GM12873 (cell line): ENCODE data around the gene AP5Z1.

Source experiments
- CTCF ChIP-seq: IDR thresholded peaks from 2 replicates; pipeline ENCODE4 v1.5.1; 2012; ENCODE audit warnings: low read depth, mild to moderate bottlenecking, moderate library complexity, low read length, control low read depth; ENCODE audit not compliant: insufficient read depth; ENCODE audit errors: missing control alignments

Gene AP5Z1

DNA sequence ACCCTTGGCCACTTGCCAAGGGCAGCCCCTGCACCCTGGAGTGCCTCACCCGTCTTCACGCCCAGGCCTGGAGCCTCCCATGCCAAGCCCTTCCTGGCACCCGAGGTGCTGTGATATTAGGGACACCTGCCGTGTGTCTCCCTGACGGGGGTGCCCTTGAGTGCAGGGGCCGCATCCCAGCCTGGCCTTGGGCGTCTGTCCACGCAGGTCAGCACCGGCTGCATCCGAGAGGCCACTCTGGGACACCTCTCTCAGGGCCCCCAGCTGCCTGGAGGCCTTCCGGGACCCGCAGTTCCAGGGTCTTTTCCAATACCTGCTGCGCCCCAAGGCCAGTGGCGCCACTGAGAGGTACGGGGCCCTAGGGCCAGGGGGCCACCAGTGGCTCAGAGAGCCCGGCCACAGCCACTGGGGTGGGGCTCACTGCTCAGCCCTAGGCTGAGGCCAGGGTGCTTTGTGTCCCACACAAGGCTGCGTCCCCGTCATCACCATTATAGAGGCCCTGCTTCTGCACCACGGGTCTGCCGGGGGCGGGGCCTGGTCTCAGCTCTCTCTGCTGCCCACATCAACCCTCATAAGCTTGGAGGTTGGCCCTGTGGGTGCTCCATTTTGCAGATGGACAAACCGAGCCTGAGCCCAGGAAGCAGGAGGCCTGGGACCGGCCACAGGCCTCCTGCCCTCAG lies 12.7 kb downstream of the AP5Z1 start:
- TF ChIP-seq CTCF: no peak

DNA sequence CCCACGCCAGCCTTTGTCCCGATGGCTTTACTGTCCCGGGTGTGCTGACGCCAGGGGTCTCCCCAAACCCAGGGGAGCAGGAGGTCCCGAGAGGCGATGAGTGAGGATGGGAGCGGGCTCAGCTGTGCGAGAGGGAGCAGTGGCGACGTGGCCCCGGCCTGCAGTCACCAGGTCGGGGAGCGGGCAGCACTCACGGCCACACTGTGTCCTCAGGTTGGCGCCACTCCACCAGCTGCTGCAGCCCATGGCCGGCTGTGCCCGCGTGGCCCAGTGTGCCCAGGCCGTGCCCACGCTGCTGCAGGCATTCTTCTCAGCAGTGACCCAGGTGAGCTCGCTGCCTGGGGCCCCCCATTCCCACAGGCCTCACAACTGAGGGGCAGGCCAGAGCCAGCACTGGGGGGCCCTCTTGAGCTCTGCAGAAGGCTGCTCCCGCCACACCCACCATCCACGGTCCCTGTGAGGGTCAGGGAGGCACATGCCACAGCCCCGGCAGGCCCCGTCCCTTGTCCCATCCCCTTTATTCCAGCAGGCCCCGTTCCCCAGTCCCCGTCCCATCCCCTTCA lies 13.3 kb downstream of the AP5Z1 start:
- no peak for TF ChIP-seq CTCF

- no peak for TF ChIP-seq CTCF
These were observed 14.0 kb downstream of the AP5Z1 start for GRCh38 chr7:4789194-4790077.

DNA sequence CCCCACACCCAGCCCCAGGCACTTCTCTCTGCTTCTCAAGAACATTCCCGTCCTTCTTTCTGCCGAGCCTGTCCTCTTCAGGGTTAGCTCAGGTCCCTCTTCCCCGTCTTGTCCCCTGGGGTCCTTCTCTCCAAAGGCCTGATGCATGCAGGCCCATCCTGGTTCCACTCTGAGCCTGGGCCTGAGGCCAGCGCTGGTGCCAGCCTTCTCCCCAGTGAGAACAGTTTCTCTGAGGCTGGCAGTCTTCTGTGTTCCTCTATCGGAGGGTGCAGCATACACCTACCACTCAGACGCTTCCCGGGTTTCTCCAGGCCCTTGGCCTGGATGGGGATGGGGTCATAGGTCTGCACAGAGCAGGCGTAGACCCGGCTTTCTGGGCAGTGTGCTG lies 14.6 kb downstream of the AP5Z1 start:
- no peak for TF ChIP-seq CTCF

DNA sequence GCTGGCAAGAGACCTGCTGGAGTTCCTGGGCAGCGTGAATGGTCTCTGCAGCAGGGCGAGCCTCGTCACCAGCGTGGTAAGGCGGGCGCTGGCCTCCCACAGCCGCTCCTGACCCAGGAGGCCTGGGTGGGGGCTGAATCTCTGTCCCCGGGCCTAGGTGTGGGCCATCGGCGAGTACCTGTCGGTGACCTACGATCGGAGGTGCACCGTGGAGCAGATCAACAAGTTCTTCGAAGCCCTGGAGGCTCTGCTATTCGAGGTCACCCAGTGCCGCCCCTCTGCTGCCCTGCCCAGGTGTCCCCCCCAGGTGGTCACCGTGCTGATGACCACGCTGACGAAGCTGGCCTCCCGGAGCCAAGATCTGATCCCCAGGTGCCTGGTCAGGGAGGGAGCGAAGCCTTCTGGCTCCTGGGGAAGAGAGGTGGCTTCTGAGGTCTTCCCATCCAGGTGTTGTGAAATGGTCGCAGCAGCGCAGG lies 15.1 kb downstream of the AP5Z1 start:
- no peak for TF ChIP-seq CTCF

DNA sequence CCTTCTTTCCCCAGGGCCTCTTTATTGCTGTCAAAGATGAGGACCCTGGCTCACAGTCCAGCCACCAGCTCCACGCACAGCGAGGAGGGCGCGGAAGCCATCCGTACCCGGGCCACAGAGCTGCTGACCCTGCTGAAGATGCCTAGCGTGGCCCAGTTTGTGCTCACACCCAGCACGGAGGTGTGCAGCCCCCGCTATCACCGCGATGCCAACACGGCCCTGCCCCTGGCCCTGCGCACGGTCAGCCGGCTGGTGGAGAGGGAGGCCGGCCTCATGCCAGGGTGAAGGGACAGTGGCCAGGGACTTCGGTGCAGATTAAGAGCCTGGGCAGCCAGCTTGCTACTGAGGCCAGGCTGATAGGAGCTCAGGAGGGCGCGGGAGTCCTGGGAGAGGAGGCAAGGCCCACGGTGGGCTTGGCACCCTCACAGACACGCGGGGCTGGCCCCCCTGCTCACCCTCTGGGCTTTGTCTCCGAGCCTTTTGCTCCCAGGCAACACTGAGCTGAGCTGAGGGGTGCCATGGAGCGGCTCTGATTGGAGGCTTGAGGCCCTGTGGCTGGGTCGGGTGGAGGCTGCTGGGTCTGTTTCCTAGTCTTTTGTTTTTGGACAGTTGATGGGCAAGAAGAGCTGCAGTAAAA lies 15.8 kb downstream of the AP5Z1 start:
- TF ChIP-seq CTCF: no peak

- peak; percentile 29 for TF ChIP-seq CTCF
These were observed 16.5 kb downstream of the AP5Z1 start for GRCh38 chr7:4791738-4792536.
